Measurements from ENCODE around the gene SLC39A13.

DNA sequence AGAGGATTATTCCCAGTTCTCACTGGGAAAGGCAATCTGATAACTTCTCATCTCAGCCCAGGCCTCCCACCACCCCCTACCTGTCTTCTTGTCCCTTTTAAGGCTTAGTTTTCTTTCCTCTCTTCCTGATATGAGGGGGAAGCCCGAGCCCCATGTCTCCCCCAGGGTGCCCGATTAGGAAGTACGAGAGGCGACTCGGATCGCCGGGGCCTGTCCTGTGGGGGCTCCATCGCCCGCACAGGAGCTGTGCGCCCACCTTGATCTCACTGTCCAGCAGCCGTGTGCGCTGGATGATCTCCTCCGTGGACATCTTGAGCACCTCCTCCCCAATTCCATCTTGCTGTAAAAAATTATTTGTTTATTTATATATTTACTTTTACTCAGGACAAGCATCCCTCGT is 17.2 kb downstream of the SLC39A13 start:
- TF ChIP-seq, protein P1, sequence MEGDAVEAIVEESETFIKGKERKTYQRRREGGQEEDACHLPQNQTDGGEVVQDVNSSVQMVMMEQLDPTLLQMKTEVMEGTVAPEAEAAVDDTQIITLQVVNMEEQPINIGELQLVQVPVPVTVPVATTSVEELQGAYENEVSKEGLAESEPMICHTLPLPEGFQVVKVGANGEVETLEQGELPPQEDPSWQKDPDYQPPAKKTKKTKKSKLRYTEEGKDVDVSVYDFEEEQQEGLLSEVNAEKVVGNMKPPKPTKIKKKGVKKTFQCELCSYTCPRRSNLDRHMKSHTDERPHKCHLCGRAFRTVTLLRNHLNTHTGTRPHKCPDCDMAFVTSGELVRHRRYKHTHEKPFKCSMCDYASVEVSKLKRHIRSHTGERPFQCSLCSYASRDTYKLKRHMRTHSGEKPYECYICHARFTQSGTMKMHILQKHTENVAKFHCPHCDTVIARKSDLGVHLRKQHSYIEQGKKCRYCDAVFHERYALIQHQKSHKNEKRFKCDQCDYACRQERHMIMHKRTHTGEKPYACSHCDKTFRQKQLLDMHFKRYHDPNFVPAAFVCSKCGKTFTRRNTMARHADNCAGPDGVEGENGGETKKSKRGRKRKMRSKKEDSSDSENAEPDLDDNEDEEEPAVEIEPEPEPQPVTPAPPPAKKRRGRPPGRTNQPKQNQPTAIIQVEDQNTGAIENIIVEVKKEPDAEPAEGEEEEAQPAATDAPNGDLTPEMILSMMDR (IDR thresholded peaks at IDR 0.05; ENCODE audit: insufficient read depth, low read depth, low read length) = no peak
- no peak for TF ChIP-seq EZH2 (IDR thresholded peaks at IDR 0.05; ENCODE audit: insufficient read depth, low read length)
